K562 (cell line): Measurements from ENCODE around the gene DTNA. TPM values are rescaled to one million over a fixed set of nuclear protein-coding genes. Genes with fewer than 3 reads are reported as not detected.

Source experiments
- ATAC-seq: fragments of 200-7000 bp; cut with Tn5 transposase; 3 replicates; pipeline ENCODE4 v1.9.1; 2020; ENCODE audit warnings: moderate library complexity
- BruUV-seq: library from RNA; stranded (reverse); fragments of 400-500 nt; replicated peaks from 2 replicates; lab custom pipeline; 2021; lab: Mats Ljungman, UMichigan
- CTCF ChIA-PET: fragments of 300-600 bp; formaldehyde crosslinking; extraction: SDS; loops from one replicate; lab custom pipeline; 2021; ENCODE audit warnings: low intra/inter-chr PET ratio; lab: Yijun Ruan, JAX
- POLR2A ChIA-PET: fragments of 300-600, 350-650 bp; sonication (Branson Sonifier 250); formaldehyde crosslinking; extraction: SDS; loops from one replicate; lab custom pipeline; 2021; ENCODE audit warnings: antibody characterized with exemption, inconsistent platforms; lab: Yijun Ruan, JAX
- DNase-seq, 4 experiments: peaks; one replicate each; pipeline versions ENCODE4 v3.0.0 to v3.0.0-alpha.2; 2011 to 2018; ENCODE audit warnings: low spot score in 3 of 4, mixed read lengths in 3 of 4; ENCODE audit errors: extremely low read depth in 1 of 4
- FAIRE-seq: peaks from 2 replicates; lab custom pipeline; 2011; peaks lifted over from hg19 to GRCh38; lab: Jason Lieb, UNC
- H2AFZ ChIP-seq: 2 replicates; pipeline ENCODE4 v1.6.0; 2011; ENCODE audit warnings: low read depth, low read length, control low read depth, inconsistent platforms
- H3K27ac ChIP-seq: fragments of 200-600 bp; 3 replicates; pipeline ENCODE4 v1.8.0; 2011; ENCODE audit warnings: low read depth, mild to moderate bottlenecking, control low read depth, inconsistent platforms, low read length, moderate library complexity, mixed read lengths; ENCODE audit errors: extremely low read depth
- H3K27me3 ChIP-seq, 2 experiments: fragments of 300-600 bp in 1 of 2; 2 replicates in 1 of 2; 3 replicates in 1 of 2; pipeline versions ENCODE4 v1.6.0 to v1.8.0; 2011; ENCODE audit warnings: inconsistent platforms in 2 of 2, low read length in 2 of 2, mild to moderate bottlenecking in 1 of 2, mixed read lengths in 1 of 2, moderate library complexity in 1 of 2; ENCODE audit not compliant: control insufficient read depth in 2 of 2, insufficient read depth in 2 of 2
- H3K36me3 ChIP-seq: fragments of 300-600 bp; 3 replicates; pipeline ENCODE4 v1.8.0; 2011; ENCODE audit warnings: mild to moderate bottlenecking, low read length, inconsistent platforms; ENCODE audit not compliant: control insufficient read depth, insufficient read depth
- H3K4me1 ChIP-seq, 2 experiments: fragments of 200-600 bp in 1 of 2; replicated peaks in 1 of 2; 2 replicates in 1 of 2; 3 replicates in 1 of 2; pipeline versions ENCODE4 v1.5.1 to v1.8.0; 2011; ENCODE audit warnings: inconsistent platforms in 2 of 2, low read length in 2 of 2, mild to moderate bottlenecking in 1 of 2, mixed read lengths in 1 of 2, moderate library complexity in 1 of 2; ENCODE audit not compliant: control insufficient read depth in 2 of 2, insufficient read depth in 2 of 2
- H3K4me2 ChIP-seq: 2 replicates; pipeline ENCODE4 v1.6.1; 2011; ENCODE audit warnings: low read length, control low read depth, inconsistent platforms, mixed read lengths; ENCODE audit not compliant: insufficient read depth
- H3K4me3 ChIP-seq: fragments of 200-600 bp; sonication (generic), shearing (Covaris generic); 2 replicates; pipeline ENCODE4 v1.5.1; 2016; ENCODE audit warnings: control low read depth, inconsistent platforms
- H3K79me2 ChIP-seq: fragments of 200-600 bp; 3 replicates; pipeline ENCODE4 v1.8.0; 2011; ENCODE audit warnings: low read length, inconsistent platforms; ENCODE audit not compliant: control insufficient read depth, insufficient read depth
- H3K9ac ChIP-seq, 2 experiments: 2 replicates each; pipeline versions ENCODE4 v1.6.0 to v1.6.1; 2011; ENCODE audit warnings: low read depth in 2 of 2, low read length in 2 of 2, control low read depth in 1 of 2, inconsistent platforms in 1 of 2, mild to moderate bottlenecking in 1 of 2, mixed read lengths in 1 of 2; ENCODE audit not compliant: insufficient read depth in 1 of 2
- H3K9me1 ChIP-seq: one replicate; pipeline ENCODE4 v1.6.0; 2011; ENCODE audit warnings: inconsistent platforms, mild to moderate bottlenecking, low read length, moderate library complexity; ENCODE audit not compliant: control insufficient read depth, insufficient read depth
- H3K9me3 ChIP-seq: replicated peaks from 2 replicates; pipeline ENCODE4 v1.5.1; 2011; ENCODE audit warnings: low read depth, low read length, inconsistent platforms; ENCODE audit not compliant: control insufficient read depth, insufficient read depth
- H4K20me1 ChIP-seq: replicated peaks from 2 replicates; pipeline ENCODE4 v1.6.1; 2011; ENCODE audit warnings: low read length, inconsistent platforms, mixed read lengths; ENCODE audit not compliant: control insufficient read depth, insufficient read depth
- BHLHE40 ChIP-seq: IDR thresholded peaks from 2 replicates; pipeline ENCODE4 v1.6.1; 2011; ENCODE audit warnings: low read length, improper control_type of control experiment
- CTBP1 ChIP-seq: fragments of 450-650 bp; IDR thresholded peaks from 2 replicates; pipeline ENCODE4 v1.6.1; 2016; ENCODE audit warnings: borderline replicate concordance
- FOSL1 ChIP-seq: fragments of 200-800 bp; sonication (Bioruptor generic); conservative IDR thresholded peaks from 2 replicates; pipeline ENCODE4 v1.6.1; 2016; ENCODE audit warnings: missing genetic modification characterization, missing compliant biosample characterization
- FOXA3 ChIP-seq, 2 experiments: fragments of 450-650 bp in 1 of 2; sonication (generic) in 1 of 2; formaldehyde crosslinking; IDR thresholded peaks in 1 of 2; conservative IDR thresholded peaks in 1 of 2; 2 replicates each; pipeline versions ENCODE4 v1.4.0 to v1.8.0; 2020 to 2022; ENCODE audit warnings: mild to moderate bottlenecking in 2 of 2, missing genetic modification reagents in 1 of 2
- KDM5B ChIP-seq: fragments of 200-600 bp; sonication (generic); IDR thresholded peaks from 2 replicates; pipeline ENCODE4 v1.6.1; 2012; ENCODE audit warnings: low read depth, mild to moderate bottlenecking, moderate library complexity, low read length, control low read depth, inconsistent platforms; ENCODE audit not compliant: insufficient replicate concordance
- KLF16 ChIP-seq: IDR thresholded peaks from 2 replicates; pipeline ENCODE4 v1.6.1; 2016; ENCODE audit warnings: antibody characterized with exemption
- LARP7 ChIP-seq: fragments of 450-650 bp; IDR thresholded peaks from 2 replicates; pipeline ENCODE4 v1.6.1; 2016
- PCBP2 ChIP-seq: fragments of 200-400 bp; formaldehyde crosslinking; IDR thresholded peaks from 2 replicates; pipeline ENCODE4 v1.6.1; 2018; ENCODE audit warnings: low read length, low read depth, mild to moderate bottlenecking, moderate library complexity; ENCODE audit not compliant: poor library complexity, severe bottlenecking
- TEAD1 ChIP-seq, 2 experiments: fragments of 450-650 bp in 1 of 2; sonication (generic) in 1 of 2; formaldehyde crosslinking; IDR thresholded peaks; 2 replicates each; pipeline versions ENCODE4 v1.4.0 to v1.8.0; 2020 to 2022; ENCODE audit warnings: mild to moderate bottlenecking in 2 of 2, missing genetic modification reagents in 1 of 2
- ZNF184 ChIP-seq: sonication (generic); formaldehyde crosslinking; IDR thresholded peaks from 2 replicates; pipeline ENCODE4 v1.5.0; 2020; ENCODE audit warnings: missing genetic modification reagents
- ZNF217 ChIP-seq: sonication (generic); formaldehyde crosslinking; IDR thresholded peaks from 2 replicates; pipeline ENCODE4 v1.8.0; 2022; ENCODE audit warnings: mild to moderate bottlenecking, missing genetic modification reagents
- ZNF551 ChIP-seq: fragments of 250-450 bp; sonication (Bioruptor Pico); IDR thresholded peaks from 2 replicates; pipeline ENCODE4 v1.5.0; 2021; ENCODE audit warnings: mild to moderate bottlenecking, moderate library complexity
- ZNF696 ChIP-seq: fragments of 250-450 bp; sonication (Bioruptor Pico); conservative IDR thresholded peaks from 2 replicates; pipeline ENCODE4 v1.4.0; 2020; ENCODE audit warnings: mild to moderate bottlenecking, moderate library complexity
- ZNF76 ChIP-seq: fragments of 250-450 bp; sonication (Bioruptor Pico); IDR thresholded peaks from 2 replicates; pipeline ENCODE4 v1.4.0; 2020; ENCODE audit warnings: mild to moderate bottlenecking, moderate library complexity, borderline replicate concordance
- WGBS: fragments of 100-300 bp; shearing (Covaris generic); methylation state at CpG from one replicate; pipeline ENCODE4 v1.1.6; 2016; ENCODE audit warnings: low coverage, mixed read lengths; ENCODE audit not compliant: insufficient coverage; ENCODE audit errors: missing lambda C conversion rate; 5-methylcytosine and 5-hydroxymethylcytosine counted together
- in situ Hi-C: fragments of 300-500 bp; cut with MboI; formaldehyde crosslinking; loops from 4 replicates; pipeline ENCODE4 v1.15.0; 2018; ENCODE audit warnings: inconsistent platforms, mixed read lengths
- intact Hi-C: fragments of 100-400 bp; cut with micrococcal nuclease; formaldehyde crosslinking; loops from 2 replicates; pipeline ENCODE4 v1.14.2; 2022
- polyA plus RNA-seq, 8 experiments: library from polyadenylated mRNA; depleted of rRNA in 4 of 8; stranded (reverse) in 5 of 8; unstranded in 3 of 8; fragments of >200 nt; fragmentation: Nextera tagmentation in 2 of 8; fragmentation: Illumina TruSeq in 1 of 8; extraction: Ambion mirVana in 2 of 8; extraction: Trizol in 1 of 8; gene quantifications; 2 replicates each; pipeline versions ENCODE4 v1.2.1 to v1.2.3, GENCODE V29; 2011 to 2014; ENCODE audit warnings: inconsistent platforms in 1 of 8, missing spikeins in 1 of 8
- total RNA-seq, 7 experiments: library from RNA; depleted of rRNA in 6 of 7; stranded (reverse); fragments of >200 nt in 6 of 7; fragmentation: Illumina TruSeq in 2 of 7; extraction: Trizol in 2 of 7; gene quantifications; 2 replicates each; pipeline versions ENCODE4 v1.2.1 to v1.2.3, GENCODE V29; 2011 to 2021; ENCODE audit warnings: low replicate concordance in 1 of 7
- TF ChIP-seq, protein P1 (sequence below): fragments of 450-650 bp; IDR thresholded peaks from 2 replicates; pipeline ENCODE4 v1.7.0; 2016; ENCODE audit warnings: borderline replicate concordance
- TF ChIP-seq, protein P2 (sequence below): sonication (generic); formaldehyde crosslinking; IDR thresholded peaks from 2 replicates; pipeline ENCODE4 v1.8.1; 2023; ENCODE audit warnings: missing genetic modification reagents, mild to moderate bottlenecking, borderline replicate concordance
- TF ChIP-seq, protein P3 (sequence below): fragments of 450-650 bp; IDR thresholded peaks from 2 replicates; pipeline ENCODE4 v1.6.1; 2016

DTNA gene
- total and polyA plus RNA-seq, 9 of the 15 experiments (the other 6 are each of a cell fraction or from before 2014, with no cell fraction given): 0.07 to 2.4 (median 0.22) TPM; not detected in 2

DNA sequence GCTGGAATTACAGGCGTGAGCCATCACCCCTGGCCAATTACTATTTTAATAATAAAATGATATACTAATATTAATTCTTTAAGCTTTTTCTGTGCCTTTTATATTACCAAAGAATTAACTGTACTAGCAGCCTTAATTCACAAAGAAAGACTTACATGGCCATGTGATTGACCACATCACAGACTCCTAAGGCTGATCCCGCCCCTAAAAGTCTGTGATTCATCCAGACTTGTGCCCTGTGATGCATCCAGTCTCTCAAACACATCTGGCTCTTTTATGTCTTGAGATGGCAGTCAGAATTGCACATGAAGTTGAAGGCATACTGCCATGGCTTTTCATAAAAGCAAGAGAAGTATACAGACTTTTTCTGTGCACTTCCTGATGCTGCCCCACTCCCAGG lies 91.7 kb downstream of the DTNA start:
- intact Hi-C loops: no loop called here
- no peaks in the 10 kb centered on the region for H3K79me2 ChIP-seq
- in situ Hi-C loops: no loop called here
- ATAC-seq: no peak
- BruUV-seq: no TSS peak
- no peaks in the 10 kb centered on the region for H4K20me1 ChIP-seq
- H3K36me3 ChIP-seq: no peaks in the 10 kb centered on the region
- ChIA-PET CTCF (no interaction called here), POLR2A (no interaction called here)
- H3K4me2 ChIP-seq: no peak overlapping the region
- no peak overlapping the region for H3K9ac ChIP-seq
- no peak overlapping the region for H2AFZ ChIP-seq
- no peak for DNase-seq
- H3K4me3 ChIP-seq: no peak overlapping the region
- H3K27me3 ChIP-seq: no peaks in the 10 kb centered on the region
- H3K27ac ChIP-seq: no peak overlapping the region
- no peak for FAIRE-seq
- WGBS: 0% methylated on average over 2 of the region's 2 CpGs
- no peaks in the 10 kb centered on the region for H3K9me1 ChIP-seq
- no peaks in the 10 kb centered on the region for H3K4me1 ChIP-seq
- H3K9me3 ChIP-seq: no peaks in the 10 kb centered on the region
- TF ChIP-seq, protein P1, sequence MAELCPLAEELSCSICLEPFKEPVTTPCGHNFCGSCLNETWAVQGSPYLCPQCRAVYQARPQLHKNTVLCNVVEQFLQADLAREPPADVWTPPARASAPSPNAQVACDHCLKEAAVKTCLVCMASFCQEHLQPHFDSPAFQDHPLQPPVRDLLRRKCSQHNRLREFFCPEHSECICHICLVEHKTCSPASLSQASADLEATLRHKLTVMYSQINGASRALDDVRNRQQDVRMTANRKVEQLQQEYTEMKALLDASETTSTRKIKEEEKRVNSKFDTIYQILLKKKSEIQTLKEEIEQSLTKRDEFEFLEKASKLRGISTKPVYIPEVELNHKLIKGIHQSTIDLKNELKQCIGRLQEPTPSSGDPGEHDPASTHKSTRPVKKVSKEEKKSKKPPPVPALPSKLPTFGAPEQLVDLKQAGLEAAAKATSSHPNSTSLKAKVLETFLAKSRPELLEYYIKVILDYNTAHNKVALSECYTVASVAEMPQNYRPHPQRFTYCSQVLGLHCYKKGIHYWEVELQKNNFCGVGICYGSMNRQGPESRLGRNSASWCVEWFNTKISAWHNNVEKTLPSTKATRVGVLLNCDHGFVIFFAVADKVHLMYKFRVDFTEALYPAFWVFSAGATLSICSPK: no peak
- TF ChIP-seq BHLHE40 (no peak), CTBP1 (no peak), ZNF184 (CRISPR knock-in tag) (no peak), KLF16 (no peak), KDM5B (no peak), TEAD1 (CRISPR knock-in tag; IDR thresholded peaks at IDR 0.05) (no peak), ZNF217 (CRISPR knock-in tag) (no peak), ZNF696 (CRISPR knock-in tag) (no peak), PCBP2 (no peak), LARP7 (no peak), ZNF551 (CRISPR knock-in tag) (no peak), ZNF76 (no peak), FOXA3 (CRISPR knock-in tag; conservative IDR thresholded peaks at IDR 0.05 in 1 of 2, IDR thresholded peaks at IDR 0.05 in 1 of 2) (no peak), FOSL1 (no peak)
- TF ChIP-seq, protein P2, sequence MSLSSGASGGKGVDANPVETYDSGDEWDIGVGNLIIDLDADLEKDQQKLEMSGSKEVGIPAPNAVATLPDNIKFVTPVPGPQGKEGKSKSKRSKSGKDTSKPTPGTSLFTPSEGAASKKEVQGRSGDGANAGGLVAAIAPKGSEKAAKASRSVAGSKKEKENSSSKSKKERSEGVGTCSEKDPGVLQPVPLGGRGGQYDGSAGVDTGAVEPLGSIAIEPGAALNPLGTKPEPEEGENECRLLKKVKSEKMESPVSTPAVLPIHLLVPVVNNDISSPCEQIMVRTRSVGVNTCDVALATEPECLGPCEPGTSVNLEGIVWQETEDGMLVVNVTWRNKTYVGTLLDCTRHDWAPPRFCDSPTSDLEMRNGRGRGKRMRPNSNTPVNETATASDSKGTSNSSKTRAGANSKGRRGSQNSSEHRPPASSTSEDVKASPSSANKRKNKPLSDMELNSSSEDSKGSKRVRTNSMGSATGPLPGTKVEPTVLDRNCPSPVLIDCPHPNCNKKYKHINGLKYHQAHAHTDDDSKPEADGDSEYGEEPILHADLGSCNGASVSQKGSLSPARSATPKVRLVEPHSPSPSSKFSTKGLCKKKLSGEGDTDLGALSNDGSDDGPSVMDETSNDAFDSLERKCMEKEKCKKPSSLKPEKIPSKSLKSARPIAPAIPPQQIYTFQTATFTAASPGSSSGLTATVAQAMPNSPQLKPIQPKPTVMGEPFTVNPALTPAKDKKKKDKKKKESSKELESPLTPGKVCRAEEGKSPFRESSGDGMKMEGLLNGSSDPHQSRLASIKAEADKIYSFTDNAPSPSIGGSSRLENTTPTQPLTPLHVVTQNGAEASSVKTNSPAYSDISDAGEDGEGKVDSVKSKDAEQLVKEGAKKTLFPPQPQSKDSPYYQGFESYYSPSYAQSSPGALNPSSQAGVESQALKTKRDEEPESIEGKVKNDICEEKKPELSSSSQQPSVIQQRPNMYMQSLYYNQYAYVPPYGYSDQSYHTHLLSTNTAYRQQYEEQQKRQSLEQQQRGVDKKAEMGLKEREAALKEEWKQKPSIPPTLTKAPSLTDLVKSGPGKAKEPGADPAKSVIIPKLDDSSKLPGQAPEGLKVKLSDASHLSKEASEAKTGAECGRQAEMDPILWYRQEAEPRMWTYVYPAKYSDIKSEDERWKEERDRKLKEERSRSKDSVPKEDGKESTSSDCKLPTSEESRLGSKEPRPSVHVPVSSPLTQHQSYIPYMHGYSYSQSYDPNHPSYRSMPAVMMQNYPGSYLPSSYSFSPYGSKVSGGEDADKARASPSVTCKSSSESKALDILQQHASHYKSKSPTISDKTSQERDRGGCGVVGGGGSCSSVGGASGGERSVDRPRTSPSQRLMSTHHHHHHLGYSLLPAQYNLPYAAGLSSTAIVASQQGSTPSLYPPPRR: no peak
- TF ChIP-seq, protein P3, sequence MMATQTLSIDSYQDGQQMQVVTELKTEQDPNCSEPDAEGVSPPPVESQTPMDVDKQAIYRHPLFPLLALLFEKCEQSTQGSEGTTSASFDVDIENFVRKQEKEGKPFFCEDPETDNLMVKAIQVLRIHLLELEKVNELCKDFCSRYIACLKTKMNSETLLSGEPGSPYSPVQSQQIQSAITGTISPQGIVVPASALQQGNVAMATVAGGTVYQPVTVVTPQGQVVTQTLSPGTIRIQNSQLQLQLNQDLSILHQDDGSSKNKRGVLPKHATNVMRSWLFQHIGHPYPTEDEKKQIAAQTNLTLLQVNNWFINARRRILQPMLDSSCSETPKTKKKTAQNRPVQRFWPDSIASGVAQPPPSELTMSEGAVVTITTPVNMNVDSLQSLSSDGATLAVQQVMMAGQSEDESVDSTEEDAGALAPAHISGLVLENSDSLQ: no peak
